Brain microvascular endothelial cell (primary cell): ENCODE data around the gene CCDC86.
A peak's percentile ranks its signal among the peaks of the same experiment; 100 is the strongest.

Source experiments
- DNase-seq: peaks from one replicate; pipeline ENCODE4 v3.0.0-alpha.2; 2020
- H3K27ac ChIP-seq: fragments of 250-450 bp; sonication (Bioruptor Pico); 2 replicates; pipeline ENCODE4 v1.5.1; 2020; ENCODE audit warnings: mild to moderate bottlenecking, moderate library complexity
- H3K27me3 ChIP-seq: fragments of 250-450 bp; sonication (Bioruptor Pico); replicated peaks from 2 replicates; pipeline ENCODE4 v1.5.1; 2020; ENCODE audit warnings: mild to moderate bottlenecking
- H3K36me3 ChIP-seq: fragments of 250-450 bp; sonication (Bioruptor Pico); replicated peaks from 2 replicates; pipeline ENCODE4 v1.5.1; 2020; ENCODE audit warnings: mild to moderate bottlenecking
- H3K4me3 ChIP-seq: 2 replicates; pipeline ENCODE4 v1.5.1; 2011; ENCODE audit warnings: low read depth, mild to moderate bottlenecking, control low read depth, low read length, moderate library complexity
- in situ Hi-C: cut with HindIII; loops from 2 replicates; pipeline ENCODE4 v1.10.0; 2017; ENCODE audit warnings: low sequenced_read_pairs, low pct_ligation_motif_present
- TF ChIP-seq, protein P1 (sequence below): IDR thresholded peaks from 2 replicates; pipeline ENCODE4 v1.5.1; 2011; ENCODE audit warnings: low read depth, mild to moderate bottlenecking, moderate library complexity, low read length, control low read depth, inconsistent platforms; ENCODE audit errors: missing control alignments

The CCDC86 gene

GRCh38 chr11:60897496-60897895 is 55.6 kb downstream of the CCDC86 start:
- TF ChIP-seq, protein P1, sequence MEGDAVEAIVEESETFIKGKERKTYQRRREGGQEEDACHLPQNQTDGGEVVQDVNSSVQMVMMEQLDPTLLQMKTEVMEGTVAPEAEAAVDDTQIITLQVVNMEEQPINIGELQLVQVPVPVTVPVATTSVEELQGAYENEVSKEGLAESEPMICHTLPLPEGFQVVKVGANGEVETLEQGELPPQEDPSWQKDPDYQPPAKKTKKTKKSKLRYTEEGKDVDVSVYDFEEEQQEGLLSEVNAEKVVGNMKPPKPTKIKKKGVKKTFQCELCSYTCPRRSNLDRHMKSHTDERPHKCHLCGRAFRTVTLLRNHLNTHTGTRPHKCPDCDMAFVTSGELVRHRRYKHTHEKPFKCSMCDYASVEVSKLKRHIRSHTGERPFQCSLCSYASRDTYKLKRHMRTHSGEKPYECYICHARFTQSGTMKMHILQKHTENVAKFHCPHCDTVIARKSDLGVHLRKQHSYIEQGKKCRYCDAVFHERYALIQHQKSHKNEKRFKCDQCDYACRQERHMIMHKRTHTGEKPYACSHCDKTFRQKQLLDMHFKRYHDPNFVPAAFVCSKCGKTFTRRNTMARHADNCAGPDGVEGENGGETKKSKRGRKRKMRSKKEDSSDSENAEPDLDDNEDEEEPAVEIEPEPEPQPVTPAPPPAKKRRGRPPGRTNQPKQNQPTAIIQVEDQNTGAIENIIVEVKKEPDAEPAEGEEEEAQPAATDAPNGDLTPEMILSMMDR, result no peak
- Histone ChIP-seq H3K36me3 (peaks cover 78% of the 10 kb centered on the region), H3K4me3 (no peak overlapping the region), H3K27me3 (no peaks in the 10 kb centered on the region), H3K27ac (no peak overlapping the region)
- no peak for DNase-seq
- in situ Hi-C loops, result no loop called here

DNA sequence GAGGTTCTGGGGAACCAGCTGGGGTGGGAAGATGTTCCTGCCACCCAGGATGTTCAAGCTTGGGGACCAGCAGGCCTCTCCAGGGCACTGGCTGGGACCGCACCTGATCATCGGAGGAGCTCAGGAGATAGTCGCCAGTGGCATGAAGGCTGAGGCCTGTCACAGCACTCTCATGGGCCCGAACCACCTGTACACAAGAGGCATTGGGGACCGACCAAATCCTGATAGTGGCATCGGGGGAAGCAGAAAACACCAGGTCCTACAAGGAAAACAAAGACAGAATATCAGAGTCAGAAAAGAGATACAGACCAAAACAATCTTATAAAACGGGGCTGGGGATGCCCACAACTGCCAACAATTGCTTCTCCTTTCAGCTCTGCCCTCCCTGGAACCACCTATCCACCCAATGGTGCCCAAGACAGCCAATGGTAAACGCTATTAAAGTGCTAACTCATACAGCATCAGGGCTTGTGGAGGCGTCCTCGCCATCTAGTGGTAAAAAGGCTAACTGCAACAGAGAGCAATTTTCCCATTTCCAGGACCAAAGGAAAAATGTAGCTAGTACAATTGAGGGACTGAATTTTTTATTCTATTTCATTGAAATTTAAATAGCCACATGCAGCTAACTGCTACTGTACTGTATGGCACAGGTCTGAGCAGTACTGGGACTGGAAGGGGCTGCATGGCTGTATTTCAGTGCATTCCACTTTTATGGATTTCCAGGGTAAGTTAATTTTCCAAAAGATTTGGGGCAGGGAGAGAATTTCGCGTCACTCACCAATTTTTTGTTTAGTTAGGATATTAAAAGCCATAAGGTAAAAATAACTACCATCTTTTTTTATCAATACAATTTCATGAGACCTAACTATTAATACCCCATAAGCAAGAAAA is 57.4 kb downstream of the CCDC86 start:
- no peaks in the 10 kb centered on the region for H3K27me3 ChIP-seq
- DNase-seq, result peak; percentile 68
- in situ Hi-C loops, result no loop called here
- peaks cover 74% of the 10 kb centered on the region for H3K36me3 ChIP-seq
- no peak overlapping the region for H3K4me3 ChIP-seq
- peak overlapping the region; percentile 39 for H3K27ac ChIP-seq
- TF ChIP-seq, protein P1, result peak; percentile 97

DNA sequence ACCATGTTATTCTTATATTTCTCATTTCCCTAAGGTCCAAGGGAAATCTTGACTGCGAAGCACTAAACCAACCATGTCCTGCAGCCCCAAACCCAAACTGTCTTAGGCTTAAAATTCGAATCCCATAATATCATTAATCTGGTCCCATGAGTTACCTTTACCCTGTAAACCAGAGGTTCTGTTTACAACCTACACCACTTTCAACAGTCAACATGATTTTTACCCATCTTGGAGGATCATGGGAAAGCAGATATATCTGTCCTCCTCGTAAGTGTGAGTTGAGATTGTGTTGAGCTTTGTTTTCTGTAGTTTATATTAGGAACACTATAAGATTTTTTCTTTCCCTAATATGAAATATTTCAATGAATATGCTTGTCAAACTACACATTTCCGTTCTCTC is 58.1 kb downstream of the CCDC86 start:
- H3K4me3 ChIP-seq, result no peak overlapping the region
- TF ChIP-seq, protein P1, result no peak
- H3K27ac ChIP-seq, result no peak overlapping the region
- no peaks in the 10 kb centered on the region for H3K27me3 ChIP-seq
- peaks cover 68% of the 10 kb centered on the region for H3K36me3 ChIP-seq
- in situ Hi-C loops, result loop anchor here (10.0 kb wide), 1 partner anchor 125 kb away; no protein-coding TSS in a partner anchor
- no peak for DNase-seq
